GM18870 (cell line): ENCODE data around the gene GGCX.
"Not testable (repeated sequence)": the region's sequence is repeated elsewhere in the genome, so short reads cannot be mapped to it uniquely, and the experiment has no call there.

Source experiments
- ATAC-seq: cut with Tn5 transposase; IDR thresholded peaks from one replicate; pipeline ENCODE4 v1.9.1; 2021; ENCODE audit warnings: moderate library complexity; ENCODE audit not compliant: unreplicated experiment

GGCX gene

GRCh38 chr2:85594715-85595300 is 33.5 kb upstream of the GGCX start:
- ATAC-seq: no peak

- no peak for ATAC-seq
Observed at GRCh38 chr2:85593023-85593422, 31.7 kb upstream of the GGCX start.

- not testable (repeated sequence) for ATAC-seq
Observed at GRCh38 chr2:85592299-85592698, 31.0 kb upstream of the GGCX start.

- ATAC-seq: no peak
Observed at GRCh38 chr2:85591563-85591962, 30.3 kb upstream of the GGCX start.

- no peak for ATAC-seq
Observed at GRCh38 chr2:85590950-85591349, 29.7 kb upstream of the GGCX start.

- ATAC-seq: no peak
Observed at GRCh38 chr2:85589982-85590791, 28.9 kb upstream of the GGCX start.

GRCh38 chr2:85589181-85589580 is 27.9 kb upstream of the GGCX start:
- ATAC-seq: no peak

- no peak for ATAC-seq
Observed at GRCh38 chr2:85588645-85589044, 27.4 kb upstream of the GGCX start.

GRCh38 chr2:85588236-85588635 is 26.9 kb upstream of the GGCX start:
- no peak for ATAC-seq

GRCh38 chr2:85585781-85586105 is 24.4 kb upstream of the GGCX start:
- ATAC-seq: no peak

- peak; percentile 57 for ATAC-seq
Observed at GRCh38 chr2:85584857-85585780, 23.8 kb upstream of the GGCX start.

- ATAC-seq: peak; percentile 22
Observed at GRCh38 chr2:85584354-85584856, 23.1 kb upstream of the GGCX start, which contains the start of gene VAMP5. Gene VAMP5 (plus strand): TSS chr2:85584431. CDS start chr2:85584491, 60 bp downstream.

- ATAC-seq: peak; percentile 27
Observed at GRCh38 chr2:85583667-85584353, 22.5 kb upstream of the GGCX start.

GRCh38 chr2:85582492-85582891 is 21.2 kb upstream of the GGCX start:
- no peak for ATAC-seq

GRCh38 chr2:85580206-85580605 is 18.9 kb upstream of the GGCX start:
- ATAC-seq: no peak

GRCh38 chr2:85579266-85579935 is 18.1 kb upstream of the GGCX start:
- no peak for ATAC-seq

- ATAC-seq: peak; percentile 17
Observed at GRCh38 chr2:85578243-85579180, 17.2 kb upstream of the GGCX start.

- ATAC-seq: peak; percentile 59
Observed at GRCh38 chr2:85577386-85578242, 16.3 kb upstream of the GGCX start, which contains the start of gene VAMP8. Gene VAMP8 (plus strand): TSS chr2:85577586. CDS start chr2:85577647, 61 bp downstream.
